CD4-positive, alpha-beta T cell treated with Interleukin-12 subunit alpha and Interleukin-12 subunit beta, for 1 hour (primary cell): ENCODE data around the gene COL4A4.

Source experiments
- DNase-seq: peaks from one replicate; pipeline ENCODE4 v3.0.0-alpha.2; 2020

The COL4A4 gene

GRCh38 chr2:227160164-227160563 lies 3.8 kb downstream of the COL4A4 start:
- DNase-seq, result no peak

GRCh38 chr2:227154986-227155774 lies 8.8 kb downstream of the COL4A4 start:
- no peak for DNase-seq

GRCh38 chr2:227153758-227154486 lies 10.1 kb downstream of the COL4A4 start:
- DNase-seq, result no peak

GRCh38 chr2:227153307-227153706 lies 10.7 kb downstream of the COL4A4 start:
- DNase-seq, result no peak

GRCh38 chr2:227152093-227152766 lies 11.8 kb downstream of the COL4A4 start:
- no peak for DNase-seq

GRCh38 chr2:227150222-227150936 lies 13.6 kb downstream of the COL4A4 start:
- no peak for DNase-seq

GRCh38 chr2:227148106-227148505 lies 15.9 kb downstream of the COL4A4 start:
- DNase-seq, result no peak

- DNase-seq, result no peak
Measured at GRCh38 chr2:227147023-227147422, 17.0 kb downstream of the COL4A4 start.

- no peak for DNase-seq
Measured at GRCh38 chr2:227146456-227146855, 17.5 kb downstream of the COL4A4 start.

GRCh38 chr2:227143895-227144294 lies 20.1 kb downstream of the COL4A4 start:
- no peak for DNase-seq

- no peak for DNase-seq
Measured at GRCh38 chr2:227141301-227141700, 22.7 kb downstream of the COL4A4 start.

- no peak for DNase-seq
Measured at GRCh38 chr2:227134591-227134990, 29.4 kb downstream of the COL4A4 start.

GRCh38 chr2:227132986-227133385 lies 31.0 kb downstream of the COL4A4 start:
- DNase-seq, result no peak

GRCh38 chr2:227130636-227131035 lies 33.4 kb downstream of the COL4A4 start:
- DNase-seq, result no peak

- no peak for DNase-seq
Measured at GRCh38 chr2:227127201-227127600, 36.8 kb downstream of the COL4A4 start.

GRCh38 chr2:227125506-227125905 lies 38.5 kb downstream of the COL4A4 start:
- no peak for DNase-seq

GRCh38 chr2:227124811-227125210 lies 39.2 kb downstream of the COL4A4 start:
- DNase-seq, result no peak

- no peak for DNase-seq
Measured at GRCh38 chr2:227123697-227124096, 40.3 kb downstream of the COL4A4 start.

- no peak for DNase-seq
Measured at GRCh38 chr2:227118353-227118752, 45.7 kb downstream of the COL4A4 start.

GRCh38 chr2:227117852-227118251 lies 46.2 kb downstream of the COL4A4 start:
- DNase-seq, result no peak

- no peak for DNase-seq
Measured at GRCh38 chr2:227117027-227117426, 47.0 kb downstream of the COL4A4 start.

- no peak for DNase-seq
Measured at GRCh38 chr2:227115761-227116160, 48.2 kb downstream of the COL4A4 start.
